GM13977 (cell line): ENCODE data around the gene DBP.

Source experiments
- DNase-seq: peaks from one replicate; pipeline ENCODE4 v3.0.0; 2012; ENCODE audit warnings: low spot score
- in situ Hi-C: fragments of 300-500 bp; cut with MboI; formaldehyde crosslinking; loops from one replicate; pipeline ENCODE4 v1.12.0; 2022; ENCODE audit warnings: low sequenced_read_pairs, low pct_unique_long_range_greater_than_20kb, mixed read lengths, inconsistent platforms; ENCODE audit not compliant: unreplicated experiment
- TF ChIP-seq, protein P1 (sequence below): IDR thresholded peaks from 2 replicates; pipeline ENCODE4 v1.5.1; 2012; ENCODE audit warnings: mild to moderate bottlenecking, control low read depth; ENCODE audit not compliant: insufficient read depth; ENCODE audit errors: extremely low read depth, missing control alignments

The DBP gene

GRCh38 chr19:48624067-48624594 is 13.0 kb downstream of the DBP start:
- in situ Hi-C loops = no loop called here
- DNase-seq = peak; percentile 96
- TF ChIP-seq, protein P1, sequence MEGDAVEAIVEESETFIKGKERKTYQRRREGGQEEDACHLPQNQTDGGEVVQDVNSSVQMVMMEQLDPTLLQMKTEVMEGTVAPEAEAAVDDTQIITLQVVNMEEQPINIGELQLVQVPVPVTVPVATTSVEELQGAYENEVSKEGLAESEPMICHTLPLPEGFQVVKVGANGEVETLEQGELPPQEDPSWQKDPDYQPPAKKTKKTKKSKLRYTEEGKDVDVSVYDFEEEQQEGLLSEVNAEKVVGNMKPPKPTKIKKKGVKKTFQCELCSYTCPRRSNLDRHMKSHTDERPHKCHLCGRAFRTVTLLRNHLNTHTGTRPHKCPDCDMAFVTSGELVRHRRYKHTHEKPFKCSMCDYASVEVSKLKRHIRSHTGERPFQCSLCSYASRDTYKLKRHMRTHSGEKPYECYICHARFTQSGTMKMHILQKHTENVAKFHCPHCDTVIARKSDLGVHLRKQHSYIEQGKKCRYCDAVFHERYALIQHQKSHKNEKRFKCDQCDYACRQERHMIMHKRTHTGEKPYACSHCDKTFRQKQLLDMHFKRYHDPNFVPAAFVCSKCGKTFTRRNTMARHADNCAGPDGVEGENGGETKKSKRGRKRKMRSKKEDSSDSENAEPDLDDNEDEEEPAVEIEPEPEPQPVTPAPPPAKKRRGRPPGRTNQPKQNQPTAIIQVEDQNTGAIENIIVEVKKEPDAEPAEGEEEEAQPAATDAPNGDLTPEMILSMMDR = no peak

GRCh38 chr19:48623556-48624066 is 13.6 kb downstream of the DBP start:
- DNase-seq = no peak
- in situ Hi-C loops = no loop called here

GRCh38 chr19:48619692-48620585 is 17.2 kb downstream of the DBP start:
- TF ChIP-seq, protein P1 = no peak
- no peak for DNase-seq
- in situ Hi-C loops = no loop called here

More at GRCh38 chr19:48623556-48624066, 13.6 kb downstream of the DBP start:
- TF ChIP-seq, protein P1 = no peak

DNA sequence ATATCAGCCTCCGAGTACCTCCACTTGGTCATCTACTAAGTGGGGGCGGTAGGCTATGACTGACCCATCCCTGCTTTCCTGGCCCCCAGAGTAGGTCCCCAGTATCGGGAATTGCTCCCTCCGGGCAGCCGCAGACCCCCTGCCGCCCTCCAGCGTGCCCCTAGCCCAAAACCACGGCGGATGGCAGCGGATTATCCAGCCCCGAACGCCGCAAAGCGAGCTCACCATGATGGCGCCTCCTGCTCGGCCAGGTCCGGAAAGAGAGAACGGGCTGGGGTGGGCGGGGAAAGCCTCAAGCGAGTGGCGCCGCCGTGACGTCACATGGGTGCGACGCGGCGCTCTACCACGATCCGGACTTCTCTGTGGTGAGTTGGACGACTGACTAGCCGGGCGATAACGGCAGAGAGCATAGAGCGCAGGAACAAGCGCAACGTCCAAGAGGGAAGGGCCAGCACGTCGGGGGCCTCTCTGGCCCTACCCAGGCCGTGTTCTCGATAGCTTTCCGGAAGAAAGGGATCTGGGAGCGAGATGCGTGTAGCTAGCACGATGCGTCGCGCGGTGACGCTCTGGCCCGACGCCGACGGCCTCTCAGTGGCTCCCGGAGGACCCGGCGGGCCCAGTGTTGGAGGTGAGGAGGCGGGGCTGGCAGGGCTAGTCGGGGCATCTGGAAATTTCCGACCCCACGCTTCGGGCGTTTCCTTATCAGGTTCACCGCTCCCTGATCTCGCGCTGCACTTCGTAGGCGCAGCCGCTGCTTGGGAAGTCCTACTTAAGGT is 18.1 kb downstream of the DBP start, which contains the start of the genes RPL18 and SPHK2:
Gene RPL18, minus strand, starts transcription at position 263 of the 776 bp plus-strand sequence. Its CDS starts 35 bp downstream, at position 228.
Gene SPHK2, plus strand, starts transcription at position 591 of the 776 bp plus-strand sequence. CDS start 1,009 bp downstream, outside the sequence.
- TF ChIP-seq, protein P1 = no peak
- DNase-seq = peak; percentile 99
- in situ Hi-C loops = no loop called here

- in situ Hi-C loops = no loop called here
- TF ChIP-seq, protein P1 = no peak
- DNase-seq = no peak
Measured at GRCh38 chr19:48618278-48618915, 18.8 kb downstream of the DBP start.
